Ishikawa (cell line): Measurements from ENCODE around the gene CALN1.

Source experiments
- CEBPB ChIP-seq: IDR thresholded peaks from 2 replicates; pipeline ENCODE4 v1.6.1; 2012
- CREB1 ChIP-seq: IDR thresholded peaks from 2 replicates; pipeline ENCODE4 v1.6.1; 2012; ENCODE audit warnings: low read depth
- EGR1 ChIP-seq: IDR thresholded peaks from 2 replicates; pipeline ENCODE4 v1.6.1; 2012
- EP300 ChIP-seq: IDR thresholded peaks from 2 replicates; pipeline ENCODE4 v1.6.1; 2012; ENCODE audit warnings: borderline replicate concordance
- FOXM1 ChIP-seq: IDR thresholded peaks from 2 replicates; pipeline ENCODE4 v1.6.1; 2012; ENCODE audit warnings: low read depth, borderline replicate concordance
- NFIC ChIP-seq: IDR thresholded peaks from 2 replicates; pipeline ENCODE4 v1.6.1; 2012
- RAD21 ChIP-seq: IDR thresholded peaks from 2 replicates; pipeline ENCODE4 v1.6.1; 2012; ENCODE audit warnings: low read depth
- TAF1 ChIP-seq: IDR thresholded peaks from 2 replicates; pipeline ENCODE4 v1.6.1; 2012; ENCODE audit warnings: low read depth, mild to moderate bottlenecking
- TCF12 ChIP-seq: IDR thresholded peaks from 2 replicates; pipeline ENCODE4 v1.6.1; 2012; ENCODE audit warnings: low read depth
- TEAD4 ChIP-seq: IDR thresholded peaks from 2 replicates; pipeline ENCODE4 v1.6.1; 2012
- YY1 ChIP-seq: IDR thresholded peaks from 2 replicates; pipeline ENCODE4 v1.6.1; 2012; ENCODE audit warnings: low read depth
- ZBTB7A ChIP-seq: IDR thresholded peaks from 2 replicates; pipeline ENCODE4 v1.6.1; 2012; ENCODE audit warnings: low read depth
- TF ChIP-seq, protein P1 (sequence below): IDR thresholded peaks from 2 replicates; pipeline ENCODE4 v1.6.1; 2012
- TF ChIP-seq, protein P2 (sequence below): IDR thresholded peaks from 2 replicates; pipeline ENCODE4 v1.6.1; 2012; ENCODE audit warnings: low read depth, mild to moderate bottlenecking
- TF ChIP-seq, protein P3 (sequence below): IDR thresholded peaks from 2 replicates; pipeline ENCODE4 v1.6.1; 2012

Gene CALN1

DNA sequence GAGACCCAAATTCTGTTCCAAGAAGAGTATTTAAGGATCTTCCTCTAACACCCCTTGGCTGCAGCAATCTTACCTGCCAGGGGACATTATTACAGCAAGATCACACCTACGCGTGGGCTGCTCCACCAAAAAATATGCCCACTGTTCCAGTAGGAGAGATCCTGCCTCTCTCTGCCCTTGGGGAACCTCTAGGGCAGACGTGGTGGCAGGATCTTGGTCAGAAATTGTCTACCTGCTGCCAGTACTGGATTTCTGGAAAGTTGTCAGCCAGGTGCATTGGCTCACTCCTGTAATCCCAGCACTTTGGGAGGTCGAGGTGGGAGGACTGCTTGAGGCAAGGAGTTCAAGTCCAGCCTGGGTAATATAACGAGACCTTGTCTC lies 259.0 kb downstream of the CALN1 start:
- no peak for TF ChIP-seq NFIC
- no peak for TF ChIP-seq EP300
- no peak for TF ChIP-seq CEBPB
- TF ChIP-seq, protein P1, sequence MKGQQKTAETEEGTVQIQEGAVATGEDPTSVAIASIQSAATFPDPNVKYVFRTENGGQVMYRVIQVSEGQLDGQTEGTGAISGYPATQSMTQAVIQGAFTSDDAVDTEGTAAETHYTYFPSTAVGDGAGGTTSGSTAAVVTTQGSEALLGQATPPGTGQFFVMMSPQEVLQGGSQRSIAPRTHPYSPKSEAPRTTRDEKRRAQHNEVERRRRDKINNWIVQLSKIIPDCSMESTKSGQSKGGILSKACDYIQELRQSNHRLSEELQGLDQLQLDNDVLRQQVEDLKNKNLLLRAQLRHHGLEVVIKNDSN, result no peak
- TF ChIP-seq ZBTB7A, result no peak
- no peak for TF ChIP-seq TCF12
- TF ChIP-seq EGR1, result no peak
- TF ChIP-seq, protein P2, sequence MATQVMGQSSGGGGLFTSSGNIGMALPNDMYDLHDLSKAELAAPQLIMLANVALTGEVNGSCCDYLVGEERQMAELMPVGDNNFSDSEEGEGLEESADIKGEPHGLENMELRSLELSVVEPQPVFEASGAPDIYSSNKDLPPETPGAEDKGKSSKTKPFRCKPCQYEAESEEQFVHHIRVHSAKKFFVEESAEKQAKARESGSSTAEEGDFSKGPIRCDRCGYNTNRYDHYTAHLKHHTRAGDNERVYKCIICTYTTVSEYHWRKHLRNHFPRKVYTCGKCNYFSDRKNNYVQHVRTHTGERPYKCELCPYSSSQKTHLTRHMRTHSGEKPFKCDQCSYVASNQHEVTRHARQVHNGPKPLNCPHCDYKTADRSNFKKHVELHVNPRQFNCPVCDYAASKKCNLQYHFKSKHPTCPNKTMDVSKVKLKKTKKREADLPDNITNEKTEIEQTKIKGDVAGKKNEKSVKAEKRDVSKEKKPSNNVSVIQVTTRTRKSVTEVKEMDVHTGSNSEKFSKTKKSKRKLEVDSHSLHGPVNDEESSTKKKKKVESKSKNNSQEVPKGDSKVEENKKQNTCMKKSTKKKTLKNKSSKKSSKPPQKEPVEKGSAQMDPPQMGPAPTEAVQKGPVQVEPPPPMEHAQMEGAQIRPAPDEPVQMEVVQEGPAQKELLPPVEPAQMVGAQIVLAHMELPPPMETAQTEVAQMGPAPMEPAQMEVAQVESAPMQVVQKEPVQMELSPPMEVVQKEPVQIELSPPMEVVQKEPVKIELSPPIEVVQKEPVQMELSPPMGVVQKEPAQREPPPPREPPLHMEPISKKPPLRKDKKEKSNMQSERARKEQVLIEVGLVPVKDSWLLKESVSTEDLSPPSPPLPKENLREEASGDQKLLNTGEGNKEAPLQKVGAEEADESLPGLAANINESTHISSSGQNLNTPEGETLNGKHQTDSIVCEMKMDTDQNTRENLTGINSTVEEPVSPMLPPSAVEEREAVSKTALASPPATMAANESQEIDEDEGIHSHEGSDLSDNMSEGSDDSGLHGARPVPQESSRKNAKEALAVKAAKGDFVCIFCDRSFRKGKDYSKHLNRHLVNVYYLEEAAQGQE, result no peak
- TF ChIP-seq, protein P3, sequence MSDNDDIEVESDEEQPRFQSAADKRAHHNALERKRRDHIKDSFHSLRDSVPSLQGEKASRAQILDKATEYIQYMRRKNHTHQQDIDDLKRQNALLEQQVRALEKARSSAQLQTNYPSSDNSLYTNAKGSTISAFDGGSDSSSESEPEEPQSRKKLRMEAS, result no peak
- TF ChIP-seq CREB1, result no peak
- TF ChIP-seq YY1, result no peak
- no peak for TF ChIP-seq RAD21
- TF ChIP-seq FOXM1, result no peak
- TF ChIP-seq TEAD4, result no peak
- TF ChIP-seq TAF1, result no peak

DNA sequence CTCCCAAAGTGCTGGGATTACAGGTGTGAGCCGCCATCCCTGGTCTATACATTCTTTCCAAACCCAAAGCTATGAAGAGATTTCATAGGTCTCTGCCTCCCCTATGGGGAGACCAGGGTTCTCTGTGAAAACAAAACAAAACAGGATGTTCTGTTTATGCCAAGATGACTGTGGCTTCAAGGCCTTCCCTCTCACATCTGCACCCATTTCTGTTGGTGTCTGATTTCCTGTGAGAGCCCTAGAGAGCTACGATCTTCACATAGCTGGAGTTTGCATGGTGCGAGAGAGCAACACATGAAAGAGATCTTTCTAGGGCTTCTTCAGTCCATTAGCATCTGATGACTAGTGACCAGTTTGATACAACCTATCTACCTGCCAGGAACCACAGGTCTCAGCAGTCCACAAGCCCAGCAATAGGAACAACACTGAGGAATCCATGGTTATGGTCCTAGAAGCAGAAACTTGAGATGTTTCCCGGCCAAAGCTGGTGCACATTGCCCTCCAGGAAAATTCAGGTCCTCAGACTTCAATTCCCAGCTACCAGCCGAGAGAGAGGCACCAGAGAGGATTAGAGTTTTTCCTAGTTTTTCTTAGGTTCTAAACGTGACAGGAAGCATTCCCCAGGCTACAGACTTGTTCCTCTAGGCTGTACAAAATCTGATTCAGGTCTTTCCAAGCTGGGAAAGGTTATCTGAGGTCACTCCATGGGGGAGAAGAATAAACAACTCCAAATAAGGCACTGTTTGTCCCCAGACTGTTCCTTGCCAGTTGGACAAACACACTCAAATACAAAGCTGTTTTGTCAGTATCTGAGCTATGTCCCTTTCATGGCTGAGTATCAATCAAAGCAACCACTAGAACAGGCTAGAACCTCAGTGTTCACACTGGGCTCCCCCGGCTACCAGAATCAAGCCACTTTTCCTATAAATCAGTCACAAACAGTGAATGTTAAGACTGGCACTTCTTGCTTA lies 259.7 kb downstream of the CALN1 start:
- no peak for TF ChIP-seq FOXM1
- no peak for TF ChIP-seq EP300

DNA sequence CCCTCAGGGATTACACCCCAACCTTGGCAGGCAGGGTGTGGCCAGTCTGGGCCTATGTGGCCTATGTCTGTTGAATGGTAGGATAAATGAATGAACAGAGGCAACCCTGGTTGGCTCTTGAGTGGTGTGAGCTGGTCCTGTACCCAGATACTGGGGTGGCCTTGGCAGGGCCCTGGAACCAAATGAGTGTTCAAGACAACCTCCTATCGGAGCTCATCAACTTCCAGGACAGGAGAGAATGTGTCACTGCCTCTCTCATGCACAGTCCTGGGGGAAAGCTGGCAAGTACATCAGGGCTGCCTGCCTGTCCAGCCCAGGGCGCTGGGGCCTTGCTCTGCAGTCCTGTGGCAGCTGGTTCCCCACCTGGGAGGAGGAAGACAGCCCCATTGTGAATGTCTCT lies 271.6 kb downstream of the CALN1 start:
- TF ChIP-seq TCF12, result no peak
- TF ChIP-seq CEBPB, result no peak
- TF ChIP-seq NFIC, result no peak
- TF ChIP-seq FOXM1, result no peak
- TF ChIP-seq, protein P1, result no peak
- no peak for TF ChIP-seq TAF1
- no peak for TF ChIP-seq RAD21
- no peak for TF ChIP-seq CREB1
- no peak for TF ChIP-seq EP300
- TF ChIP-seq, protein P2, result no peak
- no peak for TF ChIP-seq ZBTB7A
- no peak for TF ChIP-seq YY1
- TF ChIP-seq EGR1, result no peak

DNA sequence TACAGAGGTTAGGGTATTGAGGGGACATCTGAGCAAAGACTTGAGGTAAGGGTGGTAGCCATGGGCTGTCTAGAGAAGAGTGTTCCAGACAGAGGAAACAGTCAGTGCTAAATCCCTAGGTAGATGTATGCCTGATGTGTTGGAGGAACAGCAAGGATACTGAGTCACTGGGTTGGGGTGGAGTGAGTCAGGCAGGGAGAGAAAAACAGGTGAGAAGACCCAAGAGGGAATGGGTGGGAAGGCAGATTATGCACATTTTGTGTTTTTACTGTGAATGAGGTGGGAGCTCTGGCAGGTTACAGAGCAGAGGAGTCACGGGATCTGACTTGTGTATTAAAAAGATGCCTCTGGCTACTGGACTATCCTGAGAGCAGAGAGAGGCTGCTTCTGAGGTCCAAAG lies 285.0 kb downstream of the CALN1 start:
- TF ChIP-seq ZBTB7A (no peak), RAD21 (no peak), CREB1 (no peak), NFIC (no peak), TAF1 (no peak), FOXM1 (no peak), EGR1 (no peak), YY1 (no peak), TEAD4 (no peak), TCF12 (no peak), EP300 (no peak), CEBPB (no peak)
- TF ChIP-seq, protein P2, result no peak
- TF ChIP-seq, protein P3, result no peak
- TF ChIP-seq, protein P1, result no peak
